Right lobe of liver (tissue), 6 donors: Measurements from ENCODE around the gene INPP5A. TPM values are rescaled to one million over a fixed set of nuclear protein-coding genes. Genes with fewer than 3 reads are reported as not detected.
"Not testable (repeated sequence)": the region's sequence is repeated elsewhere in the genome, so short reads cannot be mapped to it uniquely, and the experiment has no call there.

ENCODE experiments used
- ATAC-seq, 4 donors: fragments of 200-7000 bp; cut with Tn5 transposase; one replicate each; pipeline ENCODE4 v1.9.1; 2020; ENCODE audit warnings: mild to moderate bottlenecking in 4 of 4, moderate library complexity in 4 of 4
- DNase-seq, 3 donors: peaks; one replicate each; pipeline ENCODE4 v3.0.0-alpha.2; 2020
- H3K27ac ChIP-seq, 3 donors: fragments of 200-600 bp; one replicate each; pipeline ENCODE4 v1.8.0; 2022
- H3K27me3 ChIP-seq, 2 donors: fragments of 200-600 bp; one replicate each; pipeline ENCODE4 v1.8.0; 2022
- H3K36me3 ChIP-seq, 4 donors: fragments of 200-600 bp; sonication (generic) in 1 of 4; one replicate each; pipeline versions ENCODE4 v1.5.1 to v1.8.0; 2017 to 2022; ENCODE audit warnings: control low read depth in 1 of 4
- H3K4me1 ChIP-seq, 4 donors: fragments of 200-600 bp; sonication (generic) in 1 of 4; one replicate each; pipeline versions ENCODE4 v1.5.1 to v1.8.0; 2017 to 2022; ENCODE audit warnings: control low read depth in 1 of 4
- H3K4me3 ChIP-seq, 3 donors: fragments of 200-600 bp; one replicate each; pipeline ENCODE4 v1.8.0; 2022
- H3K9me3 ChIP-seq, 4 donors: fragments of 200-600 bp; sonication (generic) in 1 of 4; one replicate each; pipeline versions ENCODE4 v1.5.1 to v1.8.0; 2017 to 2022; ENCODE audit warnings: control low read depth in 1 of 4
- CTCF ChIP-seq, 4 donors: fragments of 200-600 bp in 3 of 4; fragments of 450-650 bp in 1 of 4; IDR thresholded peaks; one replicate each; pipeline versions ENCODE4 v1.5.1 to v1.8.0; 2016 to 2022; ENCODE audit warnings: antibody characterized with exemption in 4 of 4, mild to moderate bottlenecking in 2 of 4
- POLR2A ChIP-seq: fragments of 450-650 bp; IDR thresholded peaks from one replicate; pipeline ENCODE4 v1.6.1; 2017; ENCODE audit warnings: antibody characterized with exemption, mild to moderate bottlenecking
- WGBS: methylation state at CpG from one replicate; pipeline ENCODE4 v1.1.6; 2018; ENCODE audit warnings: low coverage, low lambda C conversion rate; ENCODE audit not compliant: insufficient coverage; ENCODE audit errors: missing lambda C conversion rate; 5-methylcytosine and 5-hydroxymethylcytosine counted together
- intact Hi-C, 2 donors: fragments of 100-400 bp; cut with DNase I; formaldehyde crosslinking; loops; one replicate each; pipeline versions ENCODE4 v1.11.2 to v1.14.1; 2022
- total RNA-seq, 6 experiments: library from RNA; depleted of rRNA in 2 of 6; stranded (reverse); fragments of >200 nt in 2 of 6; fragmentation: NEBNext Ultra II Directional in 3 of 6; extraction: Animal tissue kit (Norgen Biotek cat#: 25700) in 3 of 6; gene quantifications; one replicate each; pipeline versions ENCODE4 v1.1.0 to v1.2.4, GENCODE V29; 2016 to 2023
- donor health status: DM: no; HTN: yes; CAD: no.
- donor health status: DM: no; HTN: no; CAD: no.
- donor health status: DM: no; HTN: no; CAD: no.
- donor health status: DM: no; HTN: yes; CAD: no.
- donor health status: DM: no; HTN: yes; CAD: no.

The INPP5A gene
- total RNA-seq, 6 experiments from 2014 or later: 12.5 to 24.6 (median 16.9) TPM

DNA sequence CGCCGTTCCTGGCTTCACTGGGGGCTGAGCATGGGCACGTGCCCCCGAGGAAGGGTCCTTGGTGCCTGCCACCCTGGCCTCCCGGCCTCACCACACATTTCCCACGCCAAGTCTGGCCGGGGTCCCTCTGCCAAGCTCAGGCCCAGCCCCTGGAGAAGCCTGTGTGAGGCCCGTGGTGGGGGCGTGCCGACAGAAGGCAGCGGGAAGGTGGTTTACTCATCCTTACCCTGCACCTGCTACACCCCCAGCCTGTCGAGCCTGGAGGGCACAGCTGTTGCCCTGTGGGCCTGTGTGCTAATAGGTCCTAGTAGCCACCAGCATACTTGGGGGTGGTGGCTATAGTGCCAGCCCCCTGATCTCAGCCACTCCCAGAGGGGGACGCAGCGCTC is 201.6 kb downstream of the INPP5A start:
- Histone ChIP-seq H3K27ac (no peak overlapping the region), H3K9me3 (no peaks in the 10 kb centered on the region), H3K4me1 (no peaks in the 10 kb centered on the region), H3K27me3 (no peaks in the 10 kb centered on the region), H3K36me3 (no peaks in the 10 kb centered on the region), H3K4me3 (no peak overlapping the region)
- intact Hi-C loops: no loop called here
- TF ChIP-seq POLR2A (no peak), CTCF (IDR thresholded peaks at IDR 0.05) (no peak)
- 100% methylated on average over 1 of the region's 14 CpGs for WGBS
- ATAC-seq (no peak), DNase-seq (no peak)

DNA sequence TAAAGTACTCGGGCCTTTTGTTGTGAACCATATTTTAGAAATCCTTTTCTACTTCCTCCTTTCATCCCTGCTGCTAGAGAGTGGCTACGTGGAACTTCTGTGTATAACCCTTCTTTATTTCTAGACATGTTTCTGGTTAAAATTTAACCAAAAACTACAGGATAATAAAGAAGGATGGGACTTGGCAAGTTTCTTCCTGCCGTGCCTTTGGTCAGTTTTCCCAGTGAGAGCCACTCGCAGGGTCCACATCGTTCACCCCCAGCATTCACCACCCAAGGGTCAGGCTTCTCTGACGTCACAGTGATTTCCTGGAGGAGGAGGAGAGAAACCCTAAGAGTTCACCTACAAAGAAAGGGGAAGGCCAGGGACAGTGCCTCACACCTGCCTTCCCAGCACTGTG is 203.0 kb downstream of the INPP5A start:
- Histone ChIP-seq H3K9me3 (no peaks in the 10 kb centered on the region), H3K27ac (no peak overlapping the region), H3K4me1 (no peaks in the 10 kb centered on the region), H3K36me3 (no peaks in the 10 kb centered on the region), H3K4me3 (no peak overlapping the region), H3K27me3 (no peaks in the 10 kb centered on the region)
- ATAC-seq (no peak), DNase-seq (no peak)
- intact Hi-C loops: no loop called here
- 91% methylated on average over 6 of the region's 6 CpGs for WGBS
- TF ChIP-seq POLR2A (no peak), CTCF (IDR thresholded peaks at IDR 0.05) (no peak)

DNA sequence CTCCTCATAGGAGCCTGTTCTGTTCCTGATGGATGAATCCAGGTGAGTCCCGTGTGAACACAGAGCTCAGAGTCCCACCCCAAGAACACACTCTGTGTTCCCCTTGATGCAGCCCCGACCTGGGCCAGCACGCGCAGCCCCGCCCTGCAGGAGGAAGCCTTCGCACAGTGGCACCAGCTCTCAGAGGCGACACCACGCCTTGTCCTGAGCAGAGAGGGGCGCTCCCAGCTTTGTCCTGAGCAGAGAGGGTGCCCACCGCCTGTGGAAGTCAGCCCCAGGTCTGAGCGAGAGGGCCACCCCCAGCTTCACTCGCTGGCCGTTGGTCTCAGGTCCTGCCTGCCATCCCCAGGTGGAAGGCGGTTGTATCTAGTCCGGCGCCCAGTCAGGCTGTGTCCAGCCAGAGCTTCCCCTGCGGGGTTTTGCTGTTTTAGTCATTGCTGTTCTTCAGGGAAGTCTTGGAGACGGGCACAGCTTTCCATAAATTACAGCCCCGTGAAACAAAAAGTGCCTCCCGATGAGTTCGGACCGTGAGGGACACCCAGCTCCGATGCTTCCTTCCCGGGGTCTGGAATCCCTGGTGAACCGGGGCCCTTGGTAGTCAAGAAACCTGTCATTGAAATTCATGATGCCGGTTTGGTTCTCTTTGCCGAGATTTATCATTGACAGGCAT is 204.7 kb downstream of the INPP5A start:
- intact Hi-C loops: no loop called here
- H3K27ac ChIP-seq: no peak overlapping the region
- 86% methylated on average over 8 of the region's 27 CpGs for WGBS
- no peaks in the 10 kb centered on the region for H3K4me1 ChIP-seq
- ATAC-seq: no peak
- no peaks in the 10 kb centered on the region for H3K27me3 ChIP-seq
- no peak for TF ChIP-seq POLR2A
- no peak for TF ChIP-seq CTCF (IDR thresholded peaks at IDR 0.05)
- H3K4me3 ChIP-seq: no peak overlapping the region
- no peak for DNase-seq
- H3K36me3 ChIP-seq: no peaks in the 10 kb centered on the region
- no peaks in the 10 kb centered on the region for H3K9me3 ChIP-seq

DNA sequence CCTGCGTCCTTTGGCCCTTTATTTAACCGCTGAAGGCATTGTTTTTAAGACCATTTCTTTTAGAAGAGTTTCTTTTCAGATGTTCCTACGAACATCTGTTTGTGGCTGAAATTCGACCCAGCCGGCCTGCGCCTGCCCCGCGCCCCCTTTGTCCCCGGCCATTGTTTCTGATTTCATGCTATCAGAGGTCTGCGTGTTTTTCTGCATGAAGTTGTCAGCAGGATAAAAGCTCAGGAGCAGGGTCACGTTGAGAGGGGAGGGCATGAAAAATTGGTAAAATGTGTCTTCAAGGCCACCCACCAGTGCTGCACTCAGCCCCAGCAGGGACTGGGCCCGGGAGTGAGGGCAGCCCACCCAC is 205.2 kb downstream of the INPP5A start:
- Histone ChIP-seq H3K4me3 (no peak overlapping the region), H3K27me3 (no peaks in the 10 kb centered on the region), H3K27ac (no peak overlapping the region), H3K36me3 (no peaks in the 10 kb centered on the region), H3K9me3 (no peaks in the 10 kb centered on the region), H3K4me1 (no peaks in the 10 kb centered on the region)
- intact Hi-C loops: no loop called here
- TF ChIP-seq CTCF (IDR thresholded peaks at IDR 0.05) (no peak), POLR2A (no peak)
- 91% methylated on average over 12 of the region's 12 CpGs for WGBS
- DNase-seq (no peak), ATAC-seq (no peak)

- H3K27ac ChIP-seq, H3K9me3 ChIP-seq, H3K36me3 ChIP-seq, H3K4me3 ChIP-seq, H3K4me1 ChIP-seq, intact Hi-C loops, H3K27me3 ChIP-seq, DNase-seq, ATAC-seq: not testable (repeated sequence)
- WGBS: no CpG with 5 or more reads among the region's 30 CpGs
Observed at GRCh38 chr10:132743196-132743924, 205.8 kb downstream of the INPP5A start.
